ENCODE measurements around the gene MINDY2.
"Not testable (repeated sequence)": the region's sequence is repeated elsewhere in the genome, so short reads cannot be mapped to it uniquely, and the experiment has no call there.

Gene MINDY2

GRCh38 chr15:58833681-58834426, 62.8 kb downstream of the MINDY2 start:
- FAIRE-seq, result not testable (repeated sequence)

- no peak for FAIRE-seq
Observed at GRCh38 chr15:58839485-58839884, 68.4 kb downstream of the MINDY2 start.

DNA sequence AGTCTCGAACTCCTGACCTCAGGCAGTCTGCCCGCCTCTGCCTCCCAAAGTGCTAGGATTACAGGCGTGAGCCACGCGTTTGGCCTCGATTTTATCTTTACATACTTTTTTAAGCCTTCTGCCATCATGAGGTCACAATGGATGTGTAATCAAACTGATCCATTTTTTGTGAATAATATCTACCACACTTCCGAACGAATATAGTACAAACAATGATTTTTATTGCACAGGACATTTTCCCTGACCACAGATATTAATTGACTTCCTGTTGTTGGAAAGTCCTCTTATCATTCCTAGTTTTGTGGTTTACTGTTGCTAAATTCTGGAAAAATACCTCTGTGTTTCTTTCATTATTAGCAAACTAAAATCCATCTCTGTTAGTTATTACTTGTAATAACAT, 68.9 kb downstream of the MINDY2 start:
- FAIRE-seq, result no peak

DNA sequence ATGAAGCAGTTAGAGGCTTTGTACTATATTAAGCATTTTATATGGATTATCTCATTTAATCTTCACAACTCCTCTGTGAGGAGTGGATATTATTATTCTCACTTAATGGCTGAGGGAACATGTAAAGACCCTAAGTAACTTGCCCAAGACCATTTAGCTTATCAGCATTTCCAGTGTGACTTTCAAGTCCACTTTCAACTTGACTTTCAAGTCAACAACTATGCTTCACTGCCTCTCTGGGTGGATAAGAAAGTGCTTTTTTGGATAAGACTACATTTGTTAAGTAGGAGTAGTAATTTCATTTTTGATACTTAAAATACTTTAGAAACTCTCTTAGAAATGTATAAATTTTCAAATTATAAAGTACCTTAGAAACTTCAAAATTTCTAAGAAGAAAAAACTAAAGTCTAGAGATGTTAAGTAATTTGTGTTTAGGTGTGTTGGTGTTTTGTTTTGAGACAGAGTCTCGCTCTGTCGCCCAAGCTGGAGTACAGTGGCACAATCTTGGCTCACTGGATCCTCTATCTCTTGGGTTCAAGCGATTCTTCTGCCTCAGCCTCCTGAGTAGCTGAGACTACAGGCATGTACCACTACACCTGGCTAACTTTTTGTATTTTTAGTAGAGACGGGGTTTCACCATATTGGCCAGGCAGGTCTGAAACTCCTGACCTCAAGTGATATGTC, 71.8 kb downstream of the MINDY2 start:
- no peak for FAIRE-seq

GRCh38 chr15:58851205-58851604, 80.1 kb downstream of the MINDY2 start:
- not testable (repeated sequence) for FAIRE-seq

DNA sequence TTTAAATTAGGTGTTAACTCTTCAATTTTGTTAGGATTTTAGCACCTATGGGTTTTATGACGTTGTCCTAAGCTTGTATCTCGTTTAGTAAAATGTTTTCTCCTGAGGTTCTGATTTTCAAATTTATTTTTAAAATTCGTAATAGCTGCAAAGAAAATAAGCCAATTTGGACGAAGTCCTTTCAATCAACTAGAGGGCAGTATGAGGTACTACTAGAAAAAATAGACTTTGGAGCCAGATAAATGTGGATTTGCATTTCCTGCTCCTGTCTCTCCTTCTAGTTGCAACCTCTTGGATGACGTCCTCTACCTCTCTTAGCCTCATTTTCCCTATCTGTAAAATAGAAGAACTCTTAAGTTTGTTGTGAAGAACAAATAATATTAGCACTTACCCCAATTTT, 81.2 kb downstream of the MINDY2 start:
- no peak for FAIRE-seq

GRCh38 chr15:58854593-58854992, 83.5 kb downstream of the MINDY2 start:
- no peak for FAIRE-seq

DNA sequence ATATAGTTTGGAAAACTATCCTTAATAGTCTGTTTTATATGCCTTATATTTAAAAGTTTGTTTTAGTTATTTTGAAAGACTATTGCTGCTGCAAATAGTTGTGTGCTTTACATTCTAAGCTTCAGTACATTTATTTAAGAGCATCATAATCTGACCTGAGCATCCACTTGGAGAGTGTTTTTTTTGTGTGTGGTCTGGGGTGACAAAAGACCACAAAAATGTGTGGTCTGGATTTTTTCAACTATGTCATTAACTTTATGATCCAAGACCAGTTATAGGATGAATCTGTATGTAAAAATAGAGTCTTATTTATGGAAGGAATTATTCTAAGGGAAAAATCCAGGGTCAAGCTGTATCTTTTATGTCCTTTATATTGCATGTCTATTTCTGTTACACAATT, 85.0 kb downstream of the MINDY2 start:
- FAIRE-seq, result no peak

GRCh38 chr15:58856621-58857020, 85.5 kb downstream of the MINDY2 start:
- not testable (repeated sequence) for FAIRE-seq

DNA sequence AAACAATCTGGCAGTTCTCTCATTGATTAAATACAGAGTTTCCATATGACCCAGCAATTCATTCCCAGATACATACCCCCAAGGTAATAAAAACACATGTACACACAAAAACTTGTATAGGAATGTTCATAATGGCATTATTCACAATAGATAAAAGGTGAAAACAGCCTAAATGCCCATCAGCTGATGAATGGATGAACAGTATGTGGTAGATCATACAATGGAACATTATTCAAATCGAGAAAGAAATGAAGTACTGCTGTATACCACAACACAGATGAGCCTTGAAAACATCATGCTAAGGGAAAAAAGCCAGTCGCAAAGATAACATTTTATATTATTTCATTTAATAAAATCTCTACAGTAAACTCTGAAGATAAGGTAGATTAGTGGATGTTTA, 91.2 kb downstream of the MINDY2 start:
- no peak for FAIRE-seq

- no peak for FAIRE-seq
Observed at GRCh38 chr15:58864602-58865424, 93.7 kb downstream of the MINDY2 start.

GRCh38 chr15:58865425-58865880, 94.4 kb downstream of the MINDY2 start:
- no peak for FAIRE-seq

GRCh38 chr15:58867926-58868325, 96.8 kb downstream of the MINDY2 start:
- no peak for FAIRE-seq

DNA sequence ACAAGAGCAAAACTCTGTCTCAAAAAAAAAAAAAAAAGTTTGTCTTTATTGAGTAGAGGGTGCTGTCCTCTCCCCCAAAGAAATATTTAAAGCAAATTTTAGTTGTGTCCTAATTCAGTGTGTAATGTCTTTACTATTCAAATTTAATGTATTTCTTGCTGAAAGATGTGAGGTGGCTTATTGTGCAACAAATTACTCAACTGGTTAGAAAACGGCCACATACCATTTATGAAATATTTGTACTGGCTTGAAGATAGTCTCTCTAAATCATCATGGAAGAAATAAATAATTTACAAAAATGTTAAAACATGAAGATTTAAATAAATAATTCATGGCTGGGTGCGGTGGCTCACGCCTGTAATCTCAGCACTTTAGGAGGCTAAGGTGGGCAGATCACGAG, 99.3 kb downstream of the MINDY2 start:
- FAIRE-seq, result no peak

DNA sequence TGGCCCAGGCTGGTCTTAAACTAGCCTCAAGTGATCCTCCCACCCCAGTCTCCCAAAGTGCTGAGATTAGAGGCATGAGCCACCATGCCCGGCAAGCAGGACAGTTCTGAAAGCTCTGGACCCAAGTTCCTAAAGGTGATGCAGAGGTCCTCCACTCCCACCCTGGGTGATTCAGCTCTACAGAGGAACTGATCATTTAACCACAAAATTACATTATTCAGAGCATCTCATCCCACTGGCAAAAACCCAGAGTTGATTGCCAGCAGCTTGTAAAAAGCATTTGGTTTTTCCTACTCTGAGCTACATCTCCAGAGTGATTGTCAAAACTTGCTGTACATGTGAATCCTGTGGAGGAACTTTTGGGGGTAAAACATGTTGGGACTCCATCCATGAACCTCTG, 102.2 kb downstream of the MINDY2 start:
- no peak for FAIRE-seq

- no peak for FAIRE-seq
Observed at GRCh38 chr15:58875343-58875742, 104.2 kb downstream of the MINDY2 start.

- no peak for FAIRE-seq
Observed at GRCh38 chr15:58876306-58877106, 105.4 kb downstream of the MINDY2 start.

DNA sequence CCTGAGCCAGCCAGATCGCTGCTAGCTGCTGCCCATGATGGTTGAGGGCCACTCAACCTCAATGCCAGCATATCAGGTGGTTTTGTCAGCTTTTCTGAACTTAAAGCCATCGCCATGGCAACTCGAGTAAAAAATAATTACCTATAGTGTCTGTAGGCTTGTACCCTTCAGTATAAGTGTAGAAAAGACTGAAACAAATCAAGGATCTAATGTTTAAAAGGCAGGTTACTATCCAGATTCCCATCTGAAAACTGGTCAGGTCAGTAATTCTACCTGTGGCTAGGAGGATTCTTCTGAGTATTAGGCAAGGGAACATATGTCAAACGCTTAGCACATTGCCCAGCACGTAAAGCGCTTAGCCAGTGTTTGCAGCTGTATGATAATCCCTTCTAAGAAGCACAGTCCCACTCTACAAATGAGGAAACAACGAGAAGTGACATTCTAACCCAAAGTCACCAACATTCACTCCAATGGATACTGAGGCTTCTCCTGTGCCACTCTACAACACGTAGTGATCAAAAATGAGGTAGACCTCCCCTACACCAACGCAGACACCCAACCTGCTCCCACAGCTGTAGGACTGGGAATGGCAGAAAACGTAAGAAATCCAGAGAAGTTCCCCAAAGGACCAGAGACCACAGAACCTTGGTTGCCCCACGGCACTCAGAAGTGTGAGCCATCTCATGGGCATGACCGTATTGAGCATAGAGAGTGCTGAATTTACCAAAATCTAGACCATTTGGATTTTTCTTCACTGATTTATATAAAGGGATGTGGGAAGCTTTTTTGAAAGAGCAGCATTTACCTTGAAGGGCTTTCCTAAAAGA, 107.1 kb downstream of the MINDY2 start:
- FAIRE-seq, result no peak

DNA sequence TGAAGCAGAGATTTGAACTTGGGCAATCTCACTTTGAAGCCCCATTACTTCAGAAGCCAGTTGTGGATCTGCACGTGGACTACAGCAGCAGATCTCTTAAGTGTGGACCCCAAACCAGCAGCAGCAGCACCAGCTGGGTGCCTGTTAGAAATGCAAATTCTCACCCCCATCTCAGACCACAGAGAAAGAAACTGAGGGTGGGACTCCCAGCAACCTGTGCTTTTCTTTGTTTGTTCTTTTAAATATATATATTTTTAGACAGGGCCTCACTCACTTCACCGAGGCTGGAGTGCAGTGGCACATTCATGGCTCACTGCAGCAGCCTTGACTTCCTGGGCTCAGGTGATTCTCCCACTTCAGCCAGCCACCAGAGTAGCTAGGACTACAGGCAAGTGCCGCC, 109.2 kb downstream of the MINDY2 start:
- FAIRE-seq, result no peak

DNA sequence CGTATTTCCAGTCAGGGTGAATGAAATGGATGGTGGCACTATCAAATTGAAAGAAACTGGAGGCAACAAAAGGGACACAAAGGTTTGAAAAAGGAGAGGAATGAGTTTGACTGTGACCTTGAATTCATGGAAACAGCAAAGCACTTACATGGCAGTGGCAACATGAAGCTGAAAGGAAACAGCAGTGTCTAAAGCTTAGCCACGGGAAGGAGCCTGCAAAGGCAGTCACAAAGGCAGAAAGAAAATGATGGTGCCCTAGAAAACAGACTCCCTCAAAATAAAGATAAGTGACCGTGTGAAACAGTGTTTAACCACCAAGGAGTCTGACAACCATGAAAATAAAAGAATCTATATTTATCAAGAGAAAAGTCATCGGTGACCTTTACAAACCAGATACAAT, 111.1 kb downstream of the MINDY2 start:
- no peak for FAIRE-seq

DNA sequence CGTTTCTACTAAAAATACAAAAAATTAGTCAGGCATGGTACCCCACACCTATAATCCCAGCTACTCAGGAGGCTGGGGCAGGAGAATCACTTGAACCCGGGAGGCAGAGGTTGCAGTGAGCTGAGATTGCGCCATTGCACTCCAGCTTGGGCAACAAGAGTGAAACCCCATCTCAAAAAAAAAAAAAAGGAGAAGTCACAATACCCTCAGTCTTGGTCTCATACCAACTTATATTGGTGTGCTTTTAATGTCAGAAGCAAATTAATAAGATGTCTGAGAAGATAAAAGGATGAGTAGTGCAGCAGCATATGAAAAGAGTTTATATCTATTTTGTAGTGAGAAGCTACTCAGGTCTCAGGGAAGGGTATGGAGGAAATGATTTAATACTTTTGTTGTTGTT, 112.8 kb downstream of the MINDY2 start:
- not testable (repeated sequence) for FAIRE-seq

DNA sequence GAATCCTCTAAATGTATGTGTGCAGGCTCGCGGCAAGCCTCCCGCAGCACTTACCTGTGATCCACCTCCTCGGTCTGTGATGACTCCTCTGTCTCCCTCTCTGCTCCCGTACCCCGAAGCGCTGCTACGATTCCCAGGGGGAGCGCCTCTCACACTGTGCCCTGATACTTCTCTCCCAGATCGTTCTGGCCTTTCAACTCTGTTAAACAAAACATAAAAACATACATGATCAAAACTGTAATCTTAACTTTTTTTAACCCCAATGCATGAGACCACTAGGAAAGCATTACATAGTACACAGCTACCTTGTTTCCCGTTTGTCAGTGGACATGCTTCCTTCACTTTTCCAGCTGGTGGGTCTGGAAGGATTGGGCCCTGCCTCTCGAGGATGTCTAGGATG, 115.8 kb downstream of the MINDY2 start:
- FAIRE-seq, result no peak

Data from islet of Langerhans (tissue), 1 donor.